GM18858 (cell line): ENCODE measurements around the gene NUP205.

ENCODE experiments used
- ATAC-seq: cut with Tn5 transposase; IDR thresholded peaks from one replicate; pipeline ENCODE4 v1.9.1; 2021; ENCODE audit not compliant: unreplicated experiment

The NUP205 gene

GRCh38 chr7:135538376-135538775 is 19.3 kb upstream of the NUP205 start:
- no peak for ATAC-seq

GRCh38 chr7:135539629-135540028 is 18.1 kb upstream of the NUP205 start:
- ATAC-seq = no peak

GRCh38 chr7:135541029-135541428 is 16.7 kb upstream of the NUP205 start:
- no peak for ATAC-seq

- no peak for ATAC-seq
Observed at GRCh38 chr7:135550196-135550595, 7.5 kb upstream of the NUP205 start.

- ATAC-seq = no peak
Observed at GRCh38 chr7:135552148-135552547, 5.6 kb upstream of the NUP205 start.

GRCh38 chr7:135553346-135553745 is 4.4 kb upstream of the NUP205 start:
- ATAC-seq = no peak

GRCh38 chr7:135558337-135558767 is 635 bp downstream of the NUP205 start:
- ATAC-seq = peak; percentile 79

- ATAC-seq = no peak
Observed at GRCh38 chr7:135558881-135559280, 1.2 kb downstream of the NUP205 start.

- no peak for ATAC-seq
Observed at GRCh38 chr7:135560631-135561030, 2.9 kb downstream of the NUP205 start.

- no peak for ATAC-seq
Observed at GRCh38 chr7:135562720-135563119, 5.0 kb downstream of the NUP205 start.

GRCh38 chr7:135571834-135572233 is 14.1 kb downstream of the NUP205 start:
- ATAC-seq = no peak

- no peak for ATAC-seq
Observed at GRCh38 chr7:135573541-135573940, 15.8 kb downstream of the NUP205 start.

- peak; percentile 76 for ATAC-seq
Observed at GRCh38 chr7:135575296-135575695, 17.6 kb downstream of the NUP205 start.

GRCh38 chr7:135578569-135578968 is 20.9 kb downstream of the NUP205 start:
- no peak for ATAC-seq

GRCh38 chr7:135584362-135585353 is 26.9 kb downstream of the NUP205 start:
- no peak for ATAC-seq

GRCh38 chr7:135597181-135597925 is 39.6 kb downstream of the NUP205 start:
- no peak for ATAC-seq

GRCh38 chr7:135597926-135598305 is 40.2 kb downstream of the NUP205 start:
- ATAC-seq = no peak

GRCh38 chr7:135599471-135599870 is 41.8 kb downstream of the NUP205 start:
- ATAC-seq = no peak

- ATAC-seq = no peak
Observed at GRCh38 chr7:135600226-135600625, 42.5 kb downstream of the NUP205 start.

GRCh38 chr7:135601182-135601581 is 43.5 kb downstream of the NUP205 start:
- no peak for ATAC-seq

GRCh38 chr7:135602304-135602703 is 44.6 kb downstream of the NUP205 start:
- no peak for ATAC-seq

GRCh38 chr7:135616136-135616535 is 58.4 kb downstream of the NUP205 start:
- ATAC-seq = no peak
